ENCODE results near the gene ARHGAP31.
A peak's percentile ranks its signal among the peaks of the same experiment; 100 is the strongest.
"Not testable (repeated sequence)": the region's sequence is repeated elsewhere in the genome, so short reads cannot be mapped to it uniquely, and the experiment has no call there.

ARHGAP31 gene, protein sequence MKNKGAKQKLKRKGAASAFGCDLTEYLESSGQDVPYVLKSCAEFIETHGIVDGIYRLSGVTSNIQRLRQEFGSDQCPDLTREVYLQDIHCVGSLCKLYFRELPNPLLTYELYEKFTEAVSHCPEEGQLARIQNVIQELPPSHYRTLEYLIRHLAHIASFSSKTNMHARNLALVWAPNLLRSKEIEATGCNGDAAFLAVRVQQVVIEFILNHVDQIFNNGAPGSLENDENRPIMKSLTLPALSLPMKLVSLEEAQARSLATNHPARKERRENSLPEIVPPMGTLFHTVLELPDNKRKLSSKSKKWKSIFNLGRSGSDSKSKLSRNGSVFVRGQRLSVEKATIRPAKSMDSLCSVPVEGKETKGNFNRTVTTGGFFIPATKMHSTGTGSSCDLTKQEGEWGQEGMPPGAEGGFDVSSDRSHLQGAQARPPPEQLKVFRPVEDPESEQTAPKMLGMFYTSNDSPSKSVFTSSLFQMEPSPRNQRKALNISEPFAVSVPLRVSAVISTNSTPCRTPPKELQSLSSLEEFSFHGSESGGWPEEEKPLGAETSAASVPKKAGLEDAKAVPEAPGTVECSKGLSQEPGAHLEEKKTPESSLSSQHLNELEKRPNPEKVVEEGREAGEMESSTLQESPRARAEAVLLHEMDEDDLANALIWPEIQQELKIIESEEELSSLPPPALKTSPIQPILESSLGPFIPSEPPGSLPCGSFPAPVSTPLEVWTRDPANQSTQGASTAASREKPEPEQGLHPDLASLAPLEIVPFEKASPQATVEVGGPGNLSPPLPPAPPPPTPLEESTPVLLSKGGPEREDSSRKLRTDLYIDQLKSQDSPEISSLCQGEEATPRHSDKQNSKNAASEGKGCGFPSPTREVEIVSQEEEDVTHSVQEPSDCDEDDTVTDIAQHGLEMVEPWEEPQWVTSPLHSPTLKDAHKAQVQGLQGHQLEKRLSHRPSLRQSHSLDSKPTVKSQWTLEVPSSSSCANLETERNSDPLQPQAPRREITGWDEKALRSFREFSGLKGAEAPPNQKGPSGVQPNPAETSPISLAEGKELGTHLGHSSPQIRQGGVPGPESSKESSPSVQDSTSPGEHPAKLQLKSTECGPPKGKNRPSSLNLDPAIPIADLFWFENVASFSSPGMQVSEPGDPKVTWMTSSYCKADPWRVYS (N-terminal part only)

DNA sequence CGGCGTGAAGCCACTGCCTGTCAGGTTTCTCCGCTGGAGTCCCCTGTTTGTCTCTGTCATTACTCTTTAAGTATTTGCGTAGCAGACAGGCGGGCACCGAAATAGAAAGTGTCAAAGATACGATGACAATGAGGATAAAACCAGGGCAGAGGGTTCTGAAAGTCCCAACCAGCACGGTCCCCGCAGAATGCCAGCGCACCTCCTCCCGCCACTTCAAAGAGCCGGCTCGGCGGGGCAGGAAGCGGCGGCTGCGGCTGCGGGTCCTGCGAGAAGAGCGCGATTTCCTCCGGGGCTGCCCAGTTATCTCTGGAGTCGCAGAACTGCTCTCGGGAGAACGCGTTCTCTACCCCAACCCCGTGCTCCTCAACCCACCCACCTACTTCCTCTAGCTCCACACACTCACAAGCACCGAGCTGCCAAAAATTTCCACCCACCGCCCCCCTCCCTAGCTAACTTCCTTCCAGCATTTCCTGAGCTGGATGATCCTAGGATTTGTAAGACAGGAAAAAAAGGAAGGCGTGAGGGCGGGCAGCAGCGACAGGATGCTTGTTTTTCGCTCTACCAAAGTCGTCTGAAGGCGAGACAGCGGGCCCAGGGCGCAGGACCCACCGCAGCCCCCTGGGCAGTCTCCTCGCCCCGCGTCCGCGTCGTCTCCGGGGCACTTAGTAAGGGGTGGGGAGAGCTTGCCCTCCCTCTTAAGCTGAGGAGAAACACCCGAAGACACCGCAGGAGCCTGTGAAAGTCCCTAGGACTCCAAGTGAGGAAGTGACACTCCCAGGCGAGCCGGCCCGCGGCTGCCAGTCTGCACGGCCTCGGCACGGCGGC is at the start of gene ARHGAP31:
Gene ARHGAP31 (plus strand): TSS at position 513 of the 825 bp plus-strand sequence. CDS start 522 bp downstream, outside the sequence.
- DNase-seq, result peak; percentile 91

DNA sequence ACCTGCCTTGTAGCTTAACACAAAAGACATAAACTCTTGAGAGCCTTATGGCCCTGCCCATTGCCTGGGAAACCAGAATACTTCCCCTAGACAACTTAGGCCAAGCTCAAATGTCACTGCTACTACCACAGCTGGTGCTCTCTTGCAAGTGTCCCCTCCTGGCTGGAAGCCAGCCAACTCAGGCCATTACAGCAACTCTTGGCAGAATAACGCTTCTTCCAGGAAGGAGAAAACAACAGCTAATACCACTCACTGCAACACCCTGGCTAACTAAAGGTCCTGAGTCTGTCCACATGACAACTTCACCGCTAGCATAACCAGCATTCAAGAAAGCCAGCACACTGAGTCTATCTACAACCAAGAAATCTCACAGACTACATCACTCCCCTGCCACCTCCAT is 48.4 kb upstream of the ARHGAP31 start:
- DNase-seq, result no peak

DNA sequence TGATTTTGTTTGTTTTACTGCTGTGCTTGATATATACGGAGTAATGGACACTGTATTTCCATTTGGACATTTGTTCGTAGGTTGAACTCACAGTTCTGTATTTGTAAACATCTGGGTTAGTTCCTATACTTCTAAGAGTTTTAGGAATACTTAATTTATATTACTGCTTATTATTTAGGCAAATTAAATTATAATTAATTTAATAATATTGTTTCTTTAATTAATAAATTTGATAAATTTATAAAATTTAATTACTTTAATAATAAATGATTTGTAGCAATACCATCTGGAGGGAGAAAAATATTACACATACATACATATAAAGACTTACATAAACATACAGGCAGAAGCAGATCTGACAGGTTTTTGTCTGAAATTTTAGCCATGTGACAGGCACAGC is 39.0 kb upstream of the ARHGAP31 start:
- no peak for DNase-seq

DNA sequence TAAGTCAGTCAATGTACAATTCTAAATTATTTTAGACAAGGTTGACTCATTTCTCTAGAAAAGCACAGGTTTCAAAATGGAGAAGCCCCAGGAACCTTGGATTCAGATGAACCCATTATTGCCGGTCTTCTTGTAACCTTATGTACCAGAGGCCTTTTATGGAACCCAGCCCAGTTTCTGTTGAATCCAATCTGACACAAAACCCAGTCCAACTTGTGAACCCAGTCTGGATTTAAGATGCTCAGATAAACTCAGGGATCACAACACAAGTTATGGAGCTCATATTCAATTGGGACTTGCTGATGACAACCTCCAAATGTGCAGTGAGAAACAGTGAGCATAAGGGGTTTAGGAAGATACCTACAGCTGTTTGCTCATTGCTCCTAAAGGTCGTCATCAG is 37.1 kb upstream of the ARHGAP31 start:
- no peak for DNase-seq

DNA sequence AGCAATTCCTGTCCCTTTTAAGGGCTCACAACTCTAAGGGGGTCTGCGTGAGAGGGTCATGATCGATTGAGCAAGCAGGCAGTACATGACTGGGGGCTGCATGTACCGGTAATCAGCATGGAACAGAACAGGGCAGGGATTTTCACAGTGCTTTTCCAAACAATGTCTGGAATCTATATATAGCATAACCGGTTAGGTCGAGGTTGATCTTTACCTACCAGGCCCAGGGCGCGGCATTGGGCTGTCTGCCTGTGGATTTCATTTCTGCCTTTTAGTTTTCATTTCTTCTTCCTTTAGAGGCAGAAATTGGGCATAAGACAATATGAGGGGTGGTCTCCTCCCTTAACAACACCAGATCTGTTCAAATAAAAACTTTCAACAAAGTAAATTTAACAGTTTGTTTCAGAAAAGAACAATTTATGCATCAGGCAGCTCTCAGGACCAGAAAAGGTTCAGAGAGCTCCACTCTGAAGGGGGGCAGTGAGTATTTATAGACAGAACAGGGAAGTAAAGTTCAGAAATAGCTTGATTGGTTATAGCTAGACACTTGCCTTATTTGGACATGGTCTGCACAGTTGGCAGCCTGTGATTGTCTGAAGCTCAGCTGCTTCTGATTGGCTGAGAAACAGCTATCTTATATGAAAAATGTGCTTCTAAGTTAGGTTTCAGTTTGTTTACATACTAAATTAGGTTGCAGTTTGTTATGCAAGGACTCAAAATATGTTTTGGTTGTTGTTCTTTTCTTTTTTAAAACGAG is 36.4 kb upstream of the ARHGAP31 start:
- no peak for DNase-seq

DNA sequence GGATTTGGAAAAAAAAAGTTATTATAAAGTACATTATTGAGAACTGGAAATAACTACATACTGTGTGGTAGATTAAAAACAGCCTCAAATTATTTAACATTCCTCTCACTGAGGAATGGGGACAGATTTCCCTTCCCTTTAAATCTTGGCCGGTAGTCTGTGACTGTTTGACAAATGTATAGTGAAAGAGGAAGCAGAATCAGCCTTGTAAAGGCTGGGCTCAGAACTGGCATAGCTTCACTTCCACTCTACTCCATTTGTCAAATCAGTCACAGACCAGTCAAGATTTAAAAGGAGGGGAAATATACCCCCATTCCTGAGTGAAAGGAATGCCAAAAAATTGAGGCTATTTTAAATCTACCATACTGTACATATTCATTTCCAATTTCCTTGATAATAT is 35.3 kb upstream of the ARHGAP31 start:
- no peak for DNase-seq

DNA sequence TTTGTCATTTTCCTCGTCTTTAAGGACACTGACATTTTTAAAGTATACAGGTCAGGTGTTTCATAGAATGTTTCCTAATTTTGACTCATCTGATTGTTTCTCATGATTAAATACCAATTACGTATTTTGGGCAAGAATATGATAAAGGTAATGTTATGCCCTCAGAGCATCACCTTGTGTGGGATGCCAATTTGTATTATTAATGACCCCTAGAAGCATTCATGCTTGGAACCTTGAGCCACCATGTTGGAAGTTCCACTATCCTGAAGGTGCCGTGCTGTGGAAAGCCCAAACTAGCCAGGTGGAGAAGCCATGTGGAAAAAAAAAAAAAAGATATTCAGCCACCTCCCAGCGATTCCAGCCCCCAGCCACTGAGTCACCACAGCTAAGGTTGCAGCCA is 34.4 kb upstream of the ARHGAP31 start:
- DNase-seq, result no peak

DNA sequence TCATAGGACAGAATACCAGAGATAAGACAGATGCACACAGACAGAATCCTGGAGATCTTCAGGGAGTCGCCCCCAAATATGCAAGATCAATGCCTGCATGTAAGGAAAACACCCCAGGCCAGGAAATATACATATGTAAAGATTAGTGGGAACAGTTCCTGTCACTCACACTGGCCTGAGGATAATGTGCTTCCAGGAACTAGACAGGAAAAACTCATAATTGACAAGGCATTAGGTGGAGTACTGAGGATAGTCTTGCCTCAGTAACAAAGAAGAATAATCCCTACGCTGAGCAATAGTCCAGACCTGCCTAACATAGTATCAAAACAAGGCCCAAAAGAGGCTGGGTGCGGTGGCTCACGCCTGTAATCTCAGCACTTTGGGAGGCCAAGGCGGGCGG is 33.1 kb upstream of the ARHGAP31 start:
- DNase-seq, result no peak

DNA sequence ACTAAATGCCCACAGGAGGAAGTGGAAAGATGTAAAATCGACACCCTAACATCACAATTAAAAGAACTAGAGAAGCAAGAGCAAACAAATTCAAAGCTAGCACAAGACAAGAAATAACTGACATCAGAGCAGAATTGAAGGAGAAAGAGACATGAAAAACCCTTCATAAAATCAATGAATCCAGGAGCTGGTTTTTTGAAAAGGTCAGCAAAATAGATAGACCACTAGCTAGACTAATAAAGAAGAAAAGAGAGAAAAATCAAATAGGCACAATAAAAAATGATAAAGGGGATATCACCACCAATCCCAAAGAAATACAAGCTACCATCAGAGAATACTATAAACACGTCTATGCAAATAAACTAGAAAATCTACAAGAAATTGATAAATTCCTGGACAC is 24.0 kb upstream of the ARHGAP31 start:
- DNase-seq, result not testable (repeated sequence)

DNA sequence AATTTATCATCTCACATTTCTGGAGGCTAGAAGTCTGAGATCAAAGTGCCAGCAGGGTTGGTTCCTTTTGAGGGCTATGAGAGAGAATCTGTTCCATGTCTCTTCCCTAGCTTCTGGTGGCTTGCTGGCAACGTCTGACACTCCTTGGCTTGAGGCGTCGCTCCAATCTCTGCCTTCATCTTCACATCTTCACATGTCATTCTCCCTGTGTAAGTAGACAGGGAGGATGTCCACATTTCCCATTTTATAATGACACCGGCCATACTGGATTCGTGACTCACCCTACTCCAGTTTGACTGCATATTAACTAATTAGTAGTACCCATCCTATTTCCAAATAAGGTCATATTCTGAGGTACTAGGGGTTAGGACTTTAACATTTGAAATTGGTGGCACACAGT is 17.5 kb upstream of the ARHGAP31 start:
- DNase-seq, result no peak

DNA sequence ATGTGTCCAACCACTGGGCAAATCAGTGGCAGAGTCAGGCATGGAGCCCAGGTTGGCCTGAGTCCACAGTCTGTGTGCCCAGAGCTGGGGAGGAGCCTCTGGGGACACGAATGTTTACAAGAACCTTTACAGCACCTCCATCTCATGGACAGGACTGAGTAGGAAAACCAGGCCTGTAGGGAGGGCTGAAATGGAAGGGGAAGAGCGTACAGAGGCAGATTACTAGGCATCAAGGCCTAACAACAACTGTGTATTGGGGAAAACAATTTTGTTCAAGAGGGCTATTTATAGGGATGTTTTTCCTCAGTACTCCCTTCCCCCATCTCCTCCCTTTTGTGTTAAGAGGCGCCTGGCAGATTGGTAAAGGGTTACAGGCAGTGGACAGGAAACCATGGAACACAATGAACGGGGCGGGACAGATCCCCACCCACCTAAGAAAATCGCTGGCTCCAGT is 15.1 kb upstream of the ARHGAP31 start:
- no peak for DNase-seq

DNA sequence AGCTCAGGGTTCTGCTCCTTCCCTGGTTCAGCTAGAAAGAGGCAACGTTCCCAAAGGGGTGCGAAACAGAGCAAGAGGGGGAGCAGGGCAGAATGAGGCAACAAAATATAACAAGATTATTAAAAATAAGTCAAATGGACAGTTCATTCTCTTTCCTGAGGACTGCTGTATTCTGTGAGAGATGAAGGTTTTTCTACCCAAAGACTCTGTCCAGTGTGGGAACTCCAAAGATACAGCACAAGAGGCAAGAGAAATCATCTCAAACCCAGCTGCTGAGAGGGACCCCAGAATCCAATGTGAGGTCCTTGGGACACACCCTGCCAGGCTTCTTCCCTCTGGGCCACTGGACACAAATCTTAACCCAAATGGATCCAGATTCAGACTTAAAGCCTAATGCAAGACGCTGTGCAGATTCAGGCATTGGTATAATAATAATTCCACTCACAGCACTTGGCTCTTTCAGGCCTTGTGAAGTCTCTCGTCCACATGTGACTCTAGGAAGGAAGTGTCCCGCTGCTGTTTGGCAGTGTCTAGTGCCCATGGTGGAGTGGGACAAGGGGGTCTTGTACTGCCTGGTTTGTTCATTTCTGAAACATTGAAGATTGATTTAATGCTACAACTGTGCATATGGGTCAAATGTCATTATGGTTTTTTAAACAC is 14.5 kb upstream of the ARHGAP31 start:
- DNase-seq, result no peak

DNA sequence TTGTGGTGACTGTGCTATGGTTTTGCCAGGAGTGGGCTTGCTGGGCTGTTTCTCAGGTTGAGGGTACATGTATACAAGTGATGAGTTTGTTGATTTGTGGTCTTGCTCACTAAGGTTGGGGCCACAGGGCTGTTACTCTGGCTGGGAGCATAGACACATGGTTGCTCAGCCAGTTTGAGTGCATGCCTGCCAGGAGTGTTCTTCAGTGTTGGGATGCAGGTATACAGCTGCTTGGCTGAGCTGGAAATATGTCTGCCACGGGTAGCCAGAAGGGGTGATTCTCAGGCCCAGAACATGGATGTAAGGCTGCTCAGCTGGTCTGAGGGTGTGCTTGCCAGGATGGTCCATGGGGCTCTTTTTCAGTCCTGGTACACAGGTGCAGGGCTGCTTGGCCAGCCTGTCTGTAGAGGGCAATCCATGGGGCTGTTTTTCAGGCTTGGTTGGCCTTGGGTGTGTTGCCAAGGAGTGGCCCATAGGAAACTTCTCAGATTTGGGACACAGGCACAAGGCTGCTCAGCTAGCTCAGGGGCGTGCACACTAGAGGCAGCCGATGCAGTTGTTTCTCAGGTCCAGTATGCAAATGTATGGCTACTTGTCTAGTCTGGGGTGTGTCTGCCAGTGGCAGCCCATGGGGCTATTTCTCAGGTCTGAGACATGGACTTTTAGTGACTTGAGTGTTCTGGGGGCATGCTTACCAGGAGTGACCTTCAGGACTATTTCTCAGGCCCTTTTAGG is 5.3 kb upstream of the ARHGAP31 start:
- DNase-seq, result no peak

DNA sequence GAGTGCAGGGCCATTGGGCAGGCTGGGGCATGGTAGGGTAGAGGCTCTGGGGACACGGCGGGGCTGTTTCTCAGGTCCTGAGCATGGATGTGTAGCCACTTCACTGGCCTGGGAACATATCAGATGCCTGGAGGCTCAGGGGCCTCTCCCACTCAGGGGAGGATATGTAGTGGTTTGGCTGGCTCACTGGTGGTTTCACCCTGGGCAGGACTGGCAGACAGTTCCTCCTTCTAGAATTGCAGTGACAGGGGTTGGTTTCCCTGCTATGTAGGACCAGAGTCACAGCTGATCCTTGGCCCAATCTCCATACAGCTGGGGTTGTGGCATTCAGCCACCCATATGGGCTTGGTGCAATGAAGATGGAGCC is 4.8 kb upstream of the ARHGAP31 start:
- DNase-seq, result no peak

DNA sequence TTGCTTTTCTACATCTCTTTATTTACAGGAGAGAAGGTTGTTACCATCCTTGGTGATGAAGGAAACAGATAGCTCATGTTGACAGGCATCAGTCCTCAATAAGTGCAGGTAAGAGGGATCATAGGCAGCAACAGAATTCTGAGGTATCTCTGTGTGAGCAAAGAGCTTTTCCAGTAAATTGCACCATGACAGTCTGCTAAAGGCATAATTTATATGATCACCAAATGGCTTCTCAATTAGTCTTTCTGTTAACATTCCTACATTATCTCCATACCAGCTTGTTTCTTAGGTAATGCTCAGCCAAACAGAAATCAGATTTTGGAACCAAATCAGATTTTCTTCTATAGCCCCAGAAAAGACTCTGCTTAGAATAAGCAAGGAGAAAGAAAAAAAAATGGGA is 3.6 kb upstream of the ARHGAP31 start:
- no peak for DNase-seq

DNA sequence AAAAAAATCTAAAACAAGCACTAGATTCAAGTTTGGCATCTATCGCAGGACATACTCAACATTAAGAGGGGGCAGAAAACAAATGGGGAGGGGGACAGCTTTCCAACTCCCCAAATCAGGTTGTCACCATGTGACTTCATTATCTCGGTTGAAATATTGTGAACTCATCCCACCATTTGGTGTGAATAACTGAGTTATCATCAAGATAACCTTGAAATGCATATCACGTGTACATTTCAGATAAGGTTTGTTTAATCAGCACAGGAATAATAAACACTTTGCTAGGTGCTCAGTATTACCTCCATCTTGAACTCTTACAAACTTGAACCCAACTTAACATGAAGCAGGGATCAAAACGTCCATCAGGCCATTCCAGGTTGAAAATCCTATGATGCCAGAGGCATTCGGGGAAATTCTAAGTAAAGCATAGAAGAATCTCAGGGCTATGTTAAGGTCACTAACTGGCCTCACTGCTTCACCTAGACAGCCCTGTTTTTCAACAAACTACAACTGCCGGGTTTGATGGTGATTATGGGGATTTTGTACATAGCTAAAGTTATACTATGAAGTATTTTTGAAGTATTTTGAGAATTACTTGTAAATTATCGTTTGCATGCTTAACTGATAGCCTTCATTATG is 3.0 kb upstream of the ARHGAP31 start:
- no peak for DNase-seq

DNA sequence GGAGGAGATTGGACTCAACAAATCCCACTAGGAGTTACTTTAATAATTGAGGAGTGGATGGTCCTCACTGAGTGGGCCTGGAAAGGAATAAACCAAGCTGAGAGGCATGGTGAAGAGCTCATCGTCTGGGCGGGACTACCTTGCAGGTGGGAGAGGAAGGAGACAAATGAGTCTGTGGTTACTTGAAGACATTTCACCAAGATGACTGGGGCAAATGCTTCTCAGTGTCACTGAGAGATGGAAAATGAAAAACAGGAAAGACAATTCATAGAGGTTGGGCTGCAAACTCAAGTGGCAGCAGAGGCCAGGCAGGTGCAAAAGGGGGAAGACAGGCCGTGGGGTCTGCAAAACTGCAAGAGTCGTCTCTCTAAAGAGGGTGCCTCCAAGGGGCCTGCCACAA is 1.5 kb upstream of the ARHGAP31 start:
- no peak for DNase-seq

DNA sequence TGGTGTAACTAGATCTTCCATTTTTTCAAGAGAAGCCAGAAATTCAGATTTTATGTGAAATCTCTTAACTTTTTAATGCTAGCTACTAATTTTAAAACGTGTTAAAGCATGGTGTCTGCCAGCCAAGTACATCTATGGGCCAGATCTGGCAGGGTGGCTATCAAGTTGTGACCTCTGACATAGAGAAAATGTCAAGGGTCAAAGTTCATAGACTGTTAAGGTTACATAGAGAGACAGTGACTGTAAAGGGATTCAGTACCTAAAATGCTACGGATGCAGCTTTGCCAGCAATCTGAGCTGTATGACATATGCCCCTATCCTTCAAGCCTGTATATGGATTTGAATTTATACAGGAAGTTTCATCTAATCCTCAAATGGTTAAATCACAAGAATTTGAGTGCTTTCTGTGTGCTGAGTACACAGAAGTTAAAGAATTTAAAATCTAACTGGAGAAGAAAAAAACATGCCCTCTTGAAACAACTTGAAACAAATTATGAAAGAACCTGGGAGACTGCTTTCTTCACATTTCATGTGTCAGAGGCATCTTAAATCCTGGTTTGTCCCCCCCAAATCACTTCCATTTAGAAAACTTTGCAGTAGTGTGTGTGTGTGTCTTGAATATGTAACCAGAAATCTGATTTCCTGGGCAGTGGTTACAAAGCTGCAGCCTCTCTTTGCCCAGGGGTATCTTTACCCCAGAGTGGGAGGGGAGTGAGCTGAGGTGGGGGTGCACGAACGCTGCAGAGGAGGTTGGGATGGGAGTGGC is 895 bp upstream of the ARHGAP31 start:
- DNase-seq, result no peak

Measured in activated CD8-positive, alpha-beta memory T cell treated with anti-CD3 and anti-CD28 coated beads for 24 hours (primary cell).